ENCODE measurements around the gene SMCO4. TPM values are rescaled to one million over a fixed set of nuclear protein-coding genes. Genes with fewer than 3 reads are reported as not detected.

The SMCO4 gene
- total and polyA plus RNA-seq, 2 donors (not counting 1 experiment from before 2014, with no cell fraction given): 3.6 to 5.1 TPM

DNA sequence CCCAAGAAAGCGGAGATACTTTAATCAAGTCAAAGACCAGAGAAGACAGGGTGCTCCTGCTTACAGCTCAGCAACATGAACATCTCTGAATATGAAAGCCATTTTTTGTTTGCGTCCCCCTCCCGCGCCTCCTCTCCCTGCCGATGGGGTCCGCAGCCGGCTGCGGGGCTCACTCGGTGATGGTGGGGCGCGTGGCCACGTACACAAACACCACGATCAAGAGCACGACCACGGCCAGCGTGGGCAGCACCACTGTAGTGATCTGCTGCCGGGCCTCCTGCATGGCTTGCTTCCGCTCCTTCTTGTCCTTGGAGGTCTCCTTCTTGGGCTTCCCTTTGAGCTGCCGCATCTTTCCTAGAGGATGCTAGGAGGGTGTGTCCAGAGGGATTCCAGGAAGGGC, 64.3 kb downstream of the SMCO4 start:
- no peak overlapping the region for H3K4me2 ChIP-seq (replicated peaks; ENCODE audit: low read depth, low read length, poor library complexity, severe bottlenecking)
- H4K20me1 ChIP-seq (ENCODE audit: control insufficient read depth, insufficient read depth, low read length, poor library complexity, severe bottlenecking): no peaks in the 10 kb centered on the region
- Mint-ChIP-seq H3K9me3 (ENCODE audit: insufficient read depth) (no peaks in the 10 kb centered on the region), H3K27me3 (no peaks in the 10 kb centered on the region), H3K27ac (no peak overlapping the region), H3K4me3 (no peak overlapping the region), H3K4me1 (no peaks in the 10 kb centered on the region)
- H3K36me3 ChIP-seq (replicated peaks in 1 of 2; ENCODE audit: control extremely low read depth in 1 of 2, control insufficient read depth in 1 of 2, extremely low read depth in 1 of 2, insufficient read depth in 2 of 2, low read length in 1 of 2): no peaks in the 10 kb centered on the region
- DNase-seq (no peak), ATAC-seq (ENCODE audit: low read depth) (no peak)
- TF ChIP-seq, protein P1, sequence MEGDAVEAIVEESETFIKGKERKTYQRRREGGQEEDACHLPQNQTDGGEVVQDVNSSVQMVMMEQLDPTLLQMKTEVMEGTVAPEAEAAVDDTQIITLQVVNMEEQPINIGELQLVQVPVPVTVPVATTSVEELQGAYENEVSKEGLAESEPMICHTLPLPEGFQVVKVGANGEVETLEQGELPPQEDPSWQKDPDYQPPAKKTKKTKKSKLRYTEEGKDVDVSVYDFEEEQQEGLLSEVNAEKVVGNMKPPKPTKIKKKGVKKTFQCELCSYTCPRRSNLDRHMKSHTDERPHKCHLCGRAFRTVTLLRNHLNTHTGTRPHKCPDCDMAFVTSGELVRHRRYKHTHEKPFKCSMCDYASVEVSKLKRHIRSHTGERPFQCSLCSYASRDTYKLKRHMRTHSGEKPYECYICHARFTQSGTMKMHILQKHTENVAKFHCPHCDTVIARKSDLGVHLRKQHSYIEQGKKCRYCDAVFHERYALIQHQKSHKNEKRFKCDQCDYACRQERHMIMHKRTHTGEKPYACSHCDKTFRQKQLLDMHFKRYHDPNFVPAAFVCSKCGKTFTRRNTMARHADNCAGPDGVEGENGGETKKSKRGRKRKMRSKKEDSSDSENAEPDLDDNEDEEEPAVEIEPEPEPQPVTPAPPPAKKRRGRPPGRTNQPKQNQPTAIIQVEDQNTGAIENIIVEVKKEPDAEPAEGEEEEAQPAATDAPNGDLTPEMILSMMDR (IDR thresholded peaks at IDR 0.05): no peak
- TF ChIP-seq EZH2 (IDR thresholded peaks at IDR 0.05; ENCODE audit: borderline replicate concordance, insufficient read depth, low read depth, low read length, poor library complexity, severe bottlenecking): no peak
- H3K4me3 ChIP-seq (ENCODE audit: control extremely low read depth in 1 of 5, extremely low read depth in 1 of 5, insufficient read depth in 1 of 5, low read depth in 2 of 5, low read length in 4 of 5): no peak overlapping the region
- intact Hi-C loops (cut with micrococcal nuclease): no loop called here
- H3K4me1 ChIP-seq (ENCODE audit: control insufficient read depth in 2 of 2, insufficient read depth in 2 of 2, low read length in 2 of 2): no peaks in the 10 kb centered on the region
- H3K27me3 ChIP-seq (replicated peaks in 1 of 4; ENCODE audit: control extremely low read depth in 1 of 4, control insufficient read depth in 3 of 4, insufficient read depth in 4 of 4, low read length in 3 of 4): no peaks in the 10 kb centered on the region
- WGBS (ENCODE audit: insufficient coverage): 97% methylated on average over 18 of the region's 19 CpGs
- H3K9ac ChIP-seq (ENCODE audit: low read length): no peak overlapping the region
- H3K79me2 ChIP-seq (ENCODE audit: control insufficient read depth, insufficient read depth, low read length): no peaks in the 10 kb centered on the region
- no peak overlapping the region for H3K27ac ChIP-seq (ENCODE audit: low read length in 2 of 2)
- no peak overlapping the region for H2AFZ ChIP-seq (ENCODE audit: insufficient read depth, low read depth, low read length, poor library complexity, severe bottlenecking)
- ChIA-PET POLR2A (no interaction called here), CTCF (no interaction called here)
- H3K9me3 ChIP-seq (ENCODE audit: control extremely low read depth in 1 of 3, control insufficient read depth in 2 of 3, insufficient read depth in 1 of 3, low read length in 2 of 3): no peaks in the 10 kb centered on the region

DNA sequence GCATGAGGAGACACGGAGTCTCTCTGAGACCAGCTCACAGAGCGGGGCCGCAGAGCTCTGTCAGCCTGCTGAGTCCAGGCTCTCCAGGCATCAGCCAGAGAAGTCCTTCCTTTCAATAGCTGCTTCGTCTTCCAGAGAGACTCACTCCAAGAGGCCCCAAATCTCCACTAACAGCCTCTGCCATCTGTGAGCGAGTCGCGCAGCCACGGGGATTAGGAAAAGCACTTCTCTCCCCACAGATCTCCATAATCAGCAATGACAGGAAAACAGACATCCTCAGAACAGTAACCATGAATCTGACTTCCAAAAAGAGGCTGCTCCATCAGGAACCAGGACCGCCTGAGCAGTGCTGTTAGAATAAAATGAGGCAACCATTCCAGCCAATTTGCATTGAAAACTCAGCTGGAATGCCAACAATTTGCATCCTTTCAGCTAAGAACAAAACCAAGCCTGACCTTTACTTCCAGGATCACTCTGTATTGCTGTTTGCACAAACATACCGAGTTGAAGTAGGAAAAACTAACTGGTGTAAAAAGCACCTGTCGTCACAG, 65.4 kb downstream of the SMCO4 start:
- ATAC-seq (ENCODE audit: low read depth) (no peak), DNase-seq (no peak)
- 99% methylated on average over 9 of the region's 11 CpGs for WGBS (ENCODE audit: insufficient coverage)
- Mint-ChIP-seq H3K4me3 (no peak overlapping the region), H3K9me3 (ENCODE audit: insufficient read depth) (no peaks in the 10 kb centered on the region), H3K27ac (no peak overlapping the region), H3K27me3 (no peaks in the 10 kb centered on the region), H3K4me1 (no peaks in the 10 kb centered on the region)
- ChIA-PET POLR2A (no interaction called here), CTCF (no interaction called here)
- Histone ChIP-seq H3K27me3 (replicated peaks in 1 of 4; ENCODE audit: control extremely low read depth in 1 of 4, control insufficient read depth in 3 of 4, insufficient read depth in 4 of 4, low read length in 3 of 4) (no peaks in the 10 kb centered on the region), H2AFZ (ENCODE audit: insufficient read depth, low read depth, low read length, poor library complexity, severe bottlenecking) (no peak overlapping the region), H3K4me3 (ENCODE audit: control extremely low read depth in 1 of 5, extremely low read depth in 1 of 5, insufficient read depth in 1 of 5, low read depth in 2 of 5, low read length in 4 of 5) (no peak overlapping the region), H3K4me1 (ENCODE audit: control insufficient read depth in 2 of 2, insufficient read depth in 2 of 2, low read length in 2 of 2) (no peaks in the 10 kb centered on the region), H3K36me3 (replicated peaks in 1 of 2; ENCODE audit: control extremely low read depth in 1 of 2, control insufficient read depth in 1 of 2, extremely low read depth in 1 of 2, insufficient read depth in 2 of 2, low read length in 1 of 2) (no peaks in the 10 kb centered on the region), H3K27ac (ENCODE audit: low read length in 2 of 2) (no peak overlapping the region), H4K20me1 (ENCODE audit: control insufficient read depth, insufficient read depth, low read length, poor library complexity, severe bottlenecking) (no peaks in the 10 kb centered on the region), H3K9ac (ENCODE audit: low read length) (no peak overlapping the region), H3K79me2 (ENCODE audit: control insufficient read depth, insufficient read depth, low read length) (no peaks in the 10 kb centered on the region), H3K9me3 (ENCODE audit: control extremely low read depth in 1 of 3, control insufficient read depth in 2 of 3, insufficient read depth in 1 of 3, low read length in 2 of 3) (no peaks in the 10 kb centered on the region), H3K4me2 (replicated peaks; ENCODE audit: low read depth, low read length, poor library complexity, severe bottlenecking) (no peak overlapping the region)
- intact Hi-C loops (cut with micrococcal nuclease): no loop called here
- TF ChIP-seq, protein P1 (IDR thresholded peaks at IDR 0.05): no peak
- no peak for TF ChIP-seq EZH2 (IDR thresholded peaks at IDR 0.05; ENCODE audit: borderline replicate concordance, insufficient read depth, low read depth, low read length, poor library complexity, severe bottlenecking)
